Duodenal mucosa (tissue), 2 donors: ENCODE results near the gene CEP89.
A peak's percentile ranks its signal among the peaks of the same experiment; 100 is the strongest.
"Not testable (repeated sequence)": the region's sequence is repeated elsewhere in the genome, so short reads cannot be mapped to it uniquely, and the experiment has no call there.

ENCODE experiments used
- H3K27ac ChIP-seq: one replicate; pipeline ENCODE4 v1.7.0; 2013; ENCODE audit warnings: low read depth, low read length
- H3K27me3 ChIP-seq, 2 donors: one replicate each; pipeline ENCODE4 v1.7.0; 2013; ENCODE audit warnings: low read length in 2 of 2, control low read depth in 1 of 2; ENCODE audit not compliant: insufficient read depth in 2 of 2, control insufficient read depth in 1 of 2
- H3K36me3 ChIP-seq, 2 donors: one replicate each; pipeline ENCODE4 v1.7.0; 2013; ENCODE audit warnings: low read length in 2 of 2, control low read depth in 1 of 2; ENCODE audit not compliant: insufficient read depth in 2 of 2, control insufficient read depth in 1 of 2
- H3K4me1 ChIP-seq, 2 donors: one replicate each; pipeline ENCODE4 v1.7.0; 2013; ENCODE audit warnings: low read length in 2 of 2, control low read depth in 1 of 2; ENCODE audit not compliant: insufficient read depth in 2 of 2, control insufficient read depth in 1 of 2
- H3K4me3 ChIP-seq, 2 donors: one replicate each; pipeline ENCODE4 v1.7.0; 2013; ENCODE audit warnings: low read length in 2 of 2, low read depth in 1 of 2
- H3K9ac ChIP-seq, 2 donors: one replicate each; pipeline ENCODE4 v1.7.0; 2013; ENCODE audit warnings: low read length in 2 of 2, low read depth in 1 of 2
- H3K9me3 ChIP-seq, 2 donors: one replicate each; pipeline ENCODE4 v1.7.0; 2013; ENCODE audit warnings: low read length in 2 of 2, control low read depth in 1 of 2; ENCODE audit not compliant: control insufficient read depth in 1 of 2

CEP89 gene

DNA sequence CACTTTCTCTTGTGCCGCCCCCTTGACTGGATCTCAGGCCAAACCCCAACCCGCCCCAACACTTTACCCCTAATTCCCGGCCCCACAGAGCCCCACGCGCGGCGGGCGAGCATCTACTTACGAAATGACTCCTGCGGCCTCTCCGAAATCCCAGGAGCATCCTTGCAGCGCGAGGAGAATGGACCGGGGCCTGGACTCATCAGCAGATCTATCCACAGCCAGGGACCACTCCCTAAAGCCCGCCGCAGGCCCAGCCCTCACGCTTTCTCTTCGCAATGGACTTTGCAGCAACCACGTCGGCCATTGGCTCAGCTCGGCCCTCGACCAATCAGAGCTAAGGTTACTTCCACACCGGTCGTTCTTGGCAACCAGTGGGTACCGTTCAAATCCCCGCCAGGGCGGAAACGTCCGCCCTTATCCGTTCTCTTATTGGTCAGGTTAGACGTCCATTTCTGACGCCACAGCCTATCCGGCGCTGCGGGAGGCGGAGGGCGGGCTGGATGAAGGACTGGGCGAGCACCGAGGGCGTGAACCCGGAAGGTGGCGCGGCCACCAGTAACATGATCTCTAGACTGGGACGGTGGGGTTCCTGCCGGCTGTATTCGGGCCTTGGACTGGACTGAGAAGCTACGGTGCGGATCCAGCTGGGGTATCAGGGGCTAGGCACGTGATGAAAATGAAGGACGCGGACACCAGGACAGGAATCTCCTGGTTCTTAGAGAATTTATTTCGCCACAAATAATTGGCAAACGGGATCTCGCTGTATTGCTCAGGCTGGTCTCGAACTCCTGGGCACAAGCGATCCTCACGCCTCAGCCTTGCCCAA, at the start of gene CEP89, which contains the start of gene FAAP24:
Gene CEP89, minus strand, starts transcription at position 244 of the 826 bp plus-strand sequence. Its CDS starts 84 bp downstream, at position 160.
Gene FAAP24, plus strand, starts transcription at position 528 of the 826 bp plus-strand sequence. CDS start 955 bp downstream, outside the sequence.
- no peaks in the 10 kb centered on the region for H3K9me3 ChIP-seq
- peak within 1 kb of the TSS; percentile 1 for H3K27ac ChIP-seq
- peaks cover 0 to 3% of the 10 kb centered on the region in 2 donors for H3K36me3 ChIP-seq
- H3K4me1 ChIP-seq = peaks cover 5 to 12% of the 10 kb centered on the region in 2 donors
- peak within 1 kb of the TSS; percentile 84 to 89 for H3K9ac ChIP-seq
- H3K27me3 ChIP-seq = no peaks in the 10 kb centered on the region
- H3K4me3 ChIP-seq = peak within 1 kb of the TSS; percentile 88 to 92

DNA sequence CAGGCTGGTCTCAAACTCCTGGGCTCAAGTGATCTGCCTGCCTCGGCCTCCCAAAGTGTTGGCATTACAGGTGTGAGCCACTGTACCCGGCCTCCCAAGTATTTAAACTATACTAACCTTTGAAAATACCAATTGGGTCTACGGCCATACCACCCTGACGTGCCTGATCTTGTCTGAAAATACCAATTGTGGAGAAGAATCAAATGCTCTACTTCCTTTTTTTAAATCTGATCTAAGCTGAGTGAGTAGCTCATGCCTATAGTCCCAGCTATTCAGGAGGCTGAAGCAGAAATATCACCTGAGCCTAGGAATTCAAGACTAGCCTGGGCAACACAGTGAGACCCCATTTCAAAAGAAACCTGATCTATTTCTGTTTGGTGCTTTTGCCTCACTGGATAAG, 39.1 kb upstream of the CEP89 start:
- not testable (repeated sequence) for H3K4me3 ChIP-seq, H3K9ac ChIP-seq, H3K27ac ChIP-seq, H3K9me3 ChIP-seq, H3K27me3 ChIP-seq, H3K4me1 ChIP-seq
- H3K36me3 ChIP-seq = peaks cover 5 to 32% of the 10 kb centered on the region in 2 donors

DNA sequence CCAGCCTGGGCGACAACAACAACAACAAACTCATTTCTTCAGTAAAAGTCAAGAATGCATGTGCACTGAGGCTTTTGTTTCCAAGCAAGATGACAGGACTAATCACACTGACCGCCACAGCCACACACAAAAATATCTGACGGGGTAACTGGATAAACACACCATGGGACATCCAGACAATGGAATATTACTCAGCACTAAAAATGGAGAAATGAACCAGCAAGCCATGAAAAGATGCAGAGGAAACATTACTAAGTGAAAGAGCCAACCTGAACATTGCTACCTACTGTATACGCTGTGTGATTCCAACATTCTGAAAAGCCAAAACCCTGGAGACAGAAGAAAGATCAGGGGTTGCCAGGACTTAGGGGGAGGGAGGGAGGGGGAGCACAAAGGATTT, 37.0 kb upstream of the CEP89 start:
- H3K4me1 ChIP-seq = no peaks in the 10 kb centered on the region
- H3K9ac ChIP-seq = no peak overlapping the region
- peaks cover 5 to 32% of the 10 kb centered on the region in 2 donors for H3K36me3 ChIP-seq
- H3K27ac ChIP-seq = no peak overlapping the region
- H3K4me3 ChIP-seq = no peak overlapping the region
- H3K9me3 ChIP-seq = no peaks in the 10 kb centered on the region
- H3K27me3 ChIP-seq = no peaks in the 10 kb centered on the region

DNA sequence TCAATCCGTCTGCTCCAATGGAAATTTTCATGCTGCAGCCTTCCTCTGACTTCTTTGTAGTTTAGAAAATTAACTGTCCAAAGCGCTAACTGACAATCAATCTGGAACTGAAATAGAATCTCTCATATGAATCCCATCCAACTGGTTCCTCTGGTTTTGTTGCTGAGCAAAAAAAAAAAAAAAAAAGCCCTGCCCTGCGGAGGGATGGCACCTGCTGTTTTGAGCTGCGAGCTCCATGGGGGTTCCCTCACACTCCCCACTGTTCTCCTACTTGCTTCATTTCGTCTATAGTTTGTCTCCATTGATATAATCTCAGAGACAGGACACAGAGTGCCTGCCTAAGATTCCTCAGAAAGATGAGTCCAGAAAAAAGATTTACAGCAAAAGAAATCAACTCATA, 33.7 kb upstream of the CEP89 start:
- H3K9ac ChIP-seq = no peak overlapping the region
- H3K9me3 ChIP-seq = no peaks in the 10 kb centered on the region
- no peak overlapping the region for H3K4me3 ChIP-seq
- no peaks in the 10 kb centered on the region for H3K4me1 ChIP-seq
- H3K27me3 ChIP-seq = no peaks in the 10 kb centered on the region
- peaks cover 5 to 31% of the 10 kb centered on the region in 2 donors for H3K36me3 ChIP-seq
- H3K27ac ChIP-seq = no peak overlapping the region

DNA sequence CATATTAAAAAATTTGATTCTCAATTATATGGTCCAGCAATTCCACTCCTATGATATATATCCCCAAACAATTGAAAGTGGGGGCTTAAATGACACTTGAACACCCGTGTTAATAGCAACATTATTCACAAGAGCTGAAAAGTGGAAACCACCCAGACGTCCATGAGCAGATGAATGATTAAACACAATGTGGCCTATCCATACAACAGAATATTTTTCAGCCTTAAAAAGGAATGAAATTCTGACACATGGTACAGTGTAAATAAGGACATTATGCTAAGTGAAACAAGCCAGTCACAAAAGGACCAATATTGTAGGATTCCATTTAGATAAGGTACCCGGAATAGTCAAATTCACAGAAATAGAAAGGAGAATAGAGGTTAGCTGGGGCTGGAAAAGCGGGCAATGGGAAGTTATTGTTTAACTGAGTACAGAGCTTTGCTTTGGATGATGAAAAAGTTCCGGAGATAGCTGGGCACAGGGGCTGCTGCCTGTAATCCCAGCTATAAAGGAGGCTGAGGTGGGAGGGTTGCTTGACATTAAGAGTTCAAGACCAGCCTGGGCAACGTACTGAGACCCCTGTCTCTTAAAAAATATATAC, 31.8 kb upstream of the CEP89 start:
- not testable (repeated sequence) for H3K27ac ChIP-seq, H3K9ac ChIP-seq
- H3K36me3 ChIP-seq = peaks cover 5 to 37% of the 10 kb centered on the region in 2 donors

DNA sequence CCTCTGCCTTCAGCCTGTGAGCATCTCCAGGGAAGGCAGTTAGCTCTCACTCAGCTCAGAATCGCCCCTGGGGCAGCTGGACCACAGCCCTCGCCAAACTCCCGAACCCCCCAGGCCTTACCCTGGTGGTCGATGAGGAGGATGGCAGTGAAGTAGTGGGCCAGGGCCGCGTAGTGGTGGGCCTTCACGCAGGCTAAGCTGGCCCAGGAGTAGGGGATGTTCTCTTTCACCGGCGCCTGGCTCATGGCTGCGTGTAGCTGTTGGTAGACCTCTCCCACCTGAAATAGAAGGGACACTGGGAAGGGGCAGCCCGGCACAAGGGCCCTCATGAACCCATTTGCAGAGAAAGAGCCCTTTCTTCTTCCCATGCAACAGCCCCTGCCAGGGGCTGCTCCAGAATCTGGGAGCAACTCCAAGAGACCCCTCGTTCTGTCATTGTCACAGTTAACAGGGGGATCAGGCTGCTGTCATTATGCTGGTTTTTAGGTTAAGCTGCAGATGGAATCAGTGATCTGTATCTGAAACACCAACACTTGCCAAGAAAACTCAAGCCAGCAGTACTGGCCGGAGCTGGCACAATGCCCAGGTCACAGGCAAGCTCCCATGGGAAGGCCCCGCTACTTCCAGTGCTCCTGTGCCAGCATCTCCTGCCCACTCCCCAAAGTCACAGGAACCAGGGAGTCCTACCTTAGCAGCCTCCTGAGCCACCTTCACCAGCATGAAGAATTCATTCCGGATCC, 30.5 kb upstream of the CEP89 start:
- H3K4me3 ChIP-seq, H3K9me3 ChIP-seq, H3K9ac ChIP-seq, H3K27me3 ChIP-seq, H3K4me1 ChIP-seq, H3K27ac ChIP-seq: not testable (repeated sequence)
- peaks cover 5 to 37% of the 10 kb centered on the region in 2 donors for H3K36me3 ChIP-seq

More for the DNA sequence above, 31.8 kb upstream of the CEP89 start:
- not testable (repeated sequence) for H3K4me3 ChIP-seq, H3K27me3 ChIP-seq, H3K4me1 ChIP-seq, H3K9me3 ChIP-seq

DNA sequence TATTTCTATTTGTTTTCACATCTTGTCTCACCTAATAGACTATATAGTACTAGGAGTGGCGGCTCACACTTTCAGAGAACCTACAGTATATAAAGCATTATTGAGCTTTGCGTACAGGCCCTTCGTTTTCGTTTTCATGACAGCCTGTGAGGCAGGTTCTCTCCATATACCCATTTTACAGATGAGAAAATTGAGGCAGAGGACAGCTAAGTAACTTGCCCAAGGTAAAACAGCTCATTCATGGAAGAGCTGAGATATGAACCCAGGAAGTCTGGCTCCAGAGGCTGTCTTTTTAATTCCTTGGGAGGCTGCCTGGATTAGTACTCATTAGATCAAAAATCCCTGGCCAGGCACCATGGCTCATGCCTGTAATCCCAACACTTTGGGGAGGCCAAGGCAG, 29.2 kb upstream of the CEP89 start:
- no peak overlapping the region for H3K9ac ChIP-seq
- no peaks in the 10 kb centered on the region for H3K4me1 ChIP-seq
- no peaks in the 10 kb centered on the region for H3K27me3 ChIP-seq
- peaks cover 0 to 37% of the 10 kb centered on the region in 2 donors for H3K36me3 ChIP-seq
- no peak overlapping the region for H3K4me3 ChIP-seq
- H3K27ac ChIP-seq = no peak overlapping the region
- H3K9me3 ChIP-seq = no peaks in the 10 kb centered on the region

DNA sequence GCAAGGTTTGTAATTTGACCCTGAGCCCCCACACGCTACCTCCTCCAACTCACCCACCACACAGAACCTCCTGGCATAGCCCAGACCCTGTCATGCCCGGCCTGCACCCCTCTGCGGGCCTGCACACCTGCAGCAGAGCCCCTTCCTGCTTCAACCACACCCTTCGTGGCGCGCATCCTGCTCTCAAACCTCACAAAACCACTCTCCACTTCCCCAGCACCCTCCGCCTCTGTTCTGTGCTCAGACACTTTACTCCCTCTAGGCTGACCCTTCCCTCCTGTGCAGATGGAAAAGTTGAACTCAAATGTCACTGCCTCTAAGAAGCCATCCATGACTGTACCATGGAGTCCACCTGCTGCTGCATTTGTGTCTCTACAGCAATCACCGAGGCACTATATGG, 28.8 kb upstream of the CEP89 start:
- Histone ChIP-seq H3K4me1 (no peaks in the 10 kb centered on the region), H3K9me3 (no peaks in the 10 kb centered on the region), H3K27ac (no peak overlapping the region), H3K36me3 (peaks cover 0 to 38% of the 10 kb centered on the region in 2 donors), H3K4me3 (no peak overlapping the region), H3K9ac (no peak overlapping the region), H3K27me3 (no peaks in the 10 kb centered on the region)

DNA sequence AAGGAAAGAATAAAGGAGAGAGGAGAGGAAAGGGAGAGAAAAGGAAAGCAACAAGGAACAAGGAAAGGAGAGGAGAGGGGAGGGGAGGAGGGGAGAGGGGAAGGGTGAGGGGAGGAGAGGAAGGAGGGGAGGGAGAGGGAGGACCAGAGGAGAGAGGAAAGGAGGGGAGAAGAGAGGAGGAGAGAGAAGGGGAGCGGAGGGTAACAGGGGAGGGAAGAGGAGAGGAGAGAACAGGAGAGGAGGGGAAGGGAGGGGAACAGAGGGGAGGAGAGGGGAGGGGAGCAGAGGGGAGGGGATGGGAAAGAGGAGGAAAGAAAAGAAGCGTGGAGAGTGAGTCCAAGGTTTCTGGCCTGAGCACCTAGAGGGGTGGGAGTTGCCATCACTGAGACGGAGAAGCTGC, 27.0 kb upstream of the CEP89 start:
- H3K27ac ChIP-seq = no peak overlapping the region
- peaks cover 0 to 47% of the 10 kb centered on the region in 2 donors for H3K36me3 ChIP-seq
- H3K27me3 ChIP-seq = no peaks in the 10 kb centered on the region
- no peaks in the 10 kb centered on the region for H3K4me1 ChIP-seq
- H3K9me3 ChIP-seq = no peaks in the 10 kb centered on the region
- H3K4me3 ChIP-seq = no peak overlapping the region
- H3K9ac ChIP-seq = no peak overlapping the region
